ENCODE measurements around the gene CFLAR.

Gene CFLAR

GRCh38 chr2:201205515-201205849, 89.5 kb downstream of the CFLAR start:
- no peak for DNase-seq (ENCODE audit: low read depth in 2 of 3, low spot score in 1 of 3)

GRCh38 chr2:201208563-201209252, 92.7 kb downstream of the CFLAR start:
- DNase-seq (ENCODE audit: low read depth in 2 of 3, low spot score in 1 of 3) = no peak

GRCh38 chr2:201215963-201216362, 100.0 kb downstream of the CFLAR start:
- DNase-seq (ENCODE audit: low read depth in 2 of 3, low spot score in 1 of 3) = no peak

- no peak for DNase-seq (ENCODE audit: low read depth in 2 of 3, low spot score in 1 of 3)
Observed at GRCh38 chr2:201216918-201217317, 101.0 kb downstream of the CFLAR start.

- DNase-seq (ENCODE audit: low read depth in 2 of 3, low spot score in 1 of 3) = no peak
Observed at GRCh38 chr2:201218780-201219179, 102.8 kb downstream of the CFLAR start.

- no peak for DNase-seq (ENCODE audit: low read depth in 2 of 3, low spot score in 1 of 3)
Observed at GRCh38 chr2:201219328-201220096, 103.5 kb downstream of the CFLAR start.

GRCh38 chr2:201220102-201220570, 104.2 kb downstream of the CFLAR start:
- no peak for DNase-seq (ENCODE audit: low read depth in 2 of 3, low spot score in 1 of 3)

GRCh38 chr2:201223089-201224073, 107.4 kb downstream of the CFLAR start:
- DNase-seq (ENCODE audit: low read depth in 2 of 3, low spot score in 1 of 3) = no peak
